Liver (tissue), 3 donors: ENCODE results near the gene TCF12.

Experiments
- HNF4A ChIP-seq, 2 donors: conservative IDR thresholded peaks; 2 replicates each; pipeline ENCODE4 v1.6.1; 2016; ENCODE audit warnings: antibody characterized with exemption in 2 of 2, mild to moderate bottlenecking in 2 of 2
- RAD21 ChIP-seq, 2 donors: IDR thresholded peaks; 2 replicates each; pipeline ENCODE4 v1.6.1; 2016; ENCODE audit warnings: antibody characterized with exemption in 2 of 2, mild to moderate bottlenecking in 2 of 2
- RXRA ChIP-seq, 2 donors: IDR thresholded peaks; 2 replicates each; pipeline ENCODE4 v1.6.1; 2017 to 2018; ENCODE audit warnings: antibody characterized with exemption in 2 of 2, mild to moderate bottlenecking in 1 of 2
- TAF1 ChIP-seq: conservative IDR thresholded peaks from 2 replicates; pipeline ENCODE4 v1.6.1; 2016; ENCODE audit warnings: antibody characterized with exemption, mild to moderate bottlenecking
- YY1 ChIP-seq: IDR thresholded peaks from 2 replicates; pipeline ENCODE4 v1.6.1; 2016; ENCODE audit warnings: antibody characterized with exemption, mild to moderate bottlenecking
- TF ChIP-seq, protein P1 (sequence below): IDR thresholded peaks from 2 replicates; pipeline ENCODE4 v1.6.1; 2016; ENCODE audit warnings: antibody characterized with exemption, mild to moderate bottlenecking
- TF ChIP-seq, protein P2 (sequence below): fragments of 150-350 bp; IDR thresholded peaks from 2 replicates; pipeline ENCODE4 v1.5.1; 2017; ENCODE audit warnings: improper control_type of control experiment, low read depth, low read length; ENCODE audit not compliant: missing input control
- TF ChIP-seq, protein P3 (sequence below): IDR thresholded peaks from 2 replicates; pipeline ENCODE4 v1.6.1; 2016; ENCODE audit warnings: antibody characterized with exemption
- TF ChIP-seq, protein P4 (sequence below): IDR thresholded peaks from 2 replicates; pipeline ENCODE4 v1.6.1; 2016; ENCODE audit warnings: antibody characterized with exemption
- donor health status: healthy.
- donor health status: healthy.

DNA sequence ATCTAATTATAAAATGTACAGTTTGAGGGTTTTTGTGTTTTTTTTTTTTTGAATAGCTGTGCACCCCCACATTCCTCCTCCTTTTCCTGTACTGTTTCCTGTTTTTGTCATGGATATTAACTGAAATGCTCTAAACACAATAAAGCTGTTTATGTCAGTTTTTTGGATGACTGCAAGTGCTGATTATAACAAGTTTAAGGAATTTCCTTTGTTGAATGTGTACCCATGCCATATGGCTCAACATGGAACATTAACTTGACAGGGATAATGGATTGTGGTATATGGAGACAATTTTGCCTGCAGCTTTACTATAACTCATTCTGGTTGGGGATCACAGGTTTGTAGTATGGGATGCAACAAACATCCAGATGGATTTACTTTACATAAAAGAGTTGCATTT lies 216.4 kb downstream of the TCF12 start:
- TF ChIP-seq, protein P1, sequence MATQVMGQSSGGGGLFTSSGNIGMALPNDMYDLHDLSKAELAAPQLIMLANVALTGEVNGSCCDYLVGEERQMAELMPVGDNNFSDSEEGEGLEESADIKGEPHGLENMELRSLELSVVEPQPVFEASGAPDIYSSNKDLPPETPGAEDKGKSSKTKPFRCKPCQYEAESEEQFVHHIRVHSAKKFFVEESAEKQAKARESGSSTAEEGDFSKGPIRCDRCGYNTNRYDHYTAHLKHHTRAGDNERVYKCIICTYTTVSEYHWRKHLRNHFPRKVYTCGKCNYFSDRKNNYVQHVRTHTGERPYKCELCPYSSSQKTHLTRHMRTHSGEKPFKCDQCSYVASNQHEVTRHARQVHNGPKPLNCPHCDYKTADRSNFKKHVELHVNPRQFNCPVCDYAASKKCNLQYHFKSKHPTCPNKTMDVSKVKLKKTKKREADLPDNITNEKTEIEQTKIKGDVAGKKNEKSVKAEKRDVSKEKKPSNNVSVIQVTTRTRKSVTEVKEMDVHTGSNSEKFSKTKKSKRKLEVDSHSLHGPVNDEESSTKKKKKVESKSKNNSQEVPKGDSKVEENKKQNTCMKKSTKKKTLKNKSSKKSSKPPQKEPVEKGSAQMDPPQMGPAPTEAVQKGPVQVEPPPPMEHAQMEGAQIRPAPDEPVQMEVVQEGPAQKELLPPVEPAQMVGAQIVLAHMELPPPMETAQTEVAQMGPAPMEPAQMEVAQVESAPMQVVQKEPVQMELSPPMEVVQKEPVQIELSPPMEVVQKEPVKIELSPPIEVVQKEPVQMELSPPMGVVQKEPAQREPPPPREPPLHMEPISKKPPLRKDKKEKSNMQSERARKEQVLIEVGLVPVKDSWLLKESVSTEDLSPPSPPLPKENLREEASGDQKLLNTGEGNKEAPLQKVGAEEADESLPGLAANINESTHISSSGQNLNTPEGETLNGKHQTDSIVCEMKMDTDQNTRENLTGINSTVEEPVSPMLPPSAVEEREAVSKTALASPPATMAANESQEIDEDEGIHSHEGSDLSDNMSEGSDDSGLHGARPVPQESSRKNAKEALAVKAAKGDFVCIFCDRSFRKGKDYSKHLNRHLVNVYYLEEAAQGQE = no peak
- TF ChIP-seq RAD21 (IDR thresholded peaks at IDR 0.05) (no peak), TAF1 (no peak), YY1 (no peak), HNF4A (conservative IDR thresholded peaks at IDR 0.05) (no peak), RXRA (IDR thresholded peaks at IDR 0.05) (no peak)
- TF ChIP-seq, protein P2, sequence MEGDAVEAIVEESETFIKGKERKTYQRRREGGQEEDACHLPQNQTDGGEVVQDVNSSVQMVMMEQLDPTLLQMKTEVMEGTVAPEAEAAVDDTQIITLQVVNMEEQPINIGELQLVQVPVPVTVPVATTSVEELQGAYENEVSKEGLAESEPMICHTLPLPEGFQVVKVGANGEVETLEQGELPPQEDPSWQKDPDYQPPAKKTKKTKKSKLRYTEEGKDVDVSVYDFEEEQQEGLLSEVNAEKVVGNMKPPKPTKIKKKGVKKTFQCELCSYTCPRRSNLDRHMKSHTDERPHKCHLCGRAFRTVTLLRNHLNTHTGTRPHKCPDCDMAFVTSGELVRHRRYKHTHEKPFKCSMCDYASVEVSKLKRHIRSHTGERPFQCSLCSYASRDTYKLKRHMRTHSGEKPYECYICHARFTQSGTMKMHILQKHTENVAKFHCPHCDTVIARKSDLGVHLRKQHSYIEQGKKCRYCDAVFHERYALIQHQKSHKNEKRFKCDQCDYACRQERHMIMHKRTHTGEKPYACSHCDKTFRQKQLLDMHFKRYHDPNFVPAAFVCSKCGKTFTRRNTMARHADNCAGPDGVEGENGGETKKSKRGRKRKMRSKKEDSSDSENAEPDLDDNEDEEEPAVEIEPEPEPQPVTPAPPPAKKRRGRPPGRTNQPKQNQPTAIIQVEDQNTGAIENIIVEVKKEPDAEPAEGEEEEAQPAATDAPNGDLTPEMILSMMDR = no peak
- TF ChIP-seq, protein P3, sequence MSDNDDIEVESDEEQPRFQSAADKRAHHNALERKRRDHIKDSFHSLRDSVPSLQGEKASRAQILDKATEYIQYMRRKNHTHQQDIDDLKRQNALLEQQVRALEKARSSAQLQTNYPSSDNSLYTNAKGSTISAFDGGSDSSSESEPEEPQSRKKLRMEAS = no peak
- TF ChIP-seq, protein P4, sequence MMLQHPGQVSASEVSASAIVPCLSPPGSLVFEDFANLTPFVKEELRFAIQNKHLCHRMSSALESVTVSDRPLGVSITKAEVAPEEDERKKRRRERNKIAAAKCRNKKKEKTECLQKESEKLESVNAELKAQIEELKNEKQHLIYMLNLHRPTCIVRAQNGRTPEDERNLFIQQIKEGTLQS = no peak
